ENCODE results near the gene C17orf107.
"Not testable (repeated sequence)": the region's sequence is repeated elsewhere in the genome, so short reads cannot be mapped to it uniquely, and the experiment has no call there.

The C17orf107 gene

GRCh38 chr17:4898927-4899326 is 409 bp upstream of the C17orf107 start:
- DNase-seq, result no peak

DNA sequence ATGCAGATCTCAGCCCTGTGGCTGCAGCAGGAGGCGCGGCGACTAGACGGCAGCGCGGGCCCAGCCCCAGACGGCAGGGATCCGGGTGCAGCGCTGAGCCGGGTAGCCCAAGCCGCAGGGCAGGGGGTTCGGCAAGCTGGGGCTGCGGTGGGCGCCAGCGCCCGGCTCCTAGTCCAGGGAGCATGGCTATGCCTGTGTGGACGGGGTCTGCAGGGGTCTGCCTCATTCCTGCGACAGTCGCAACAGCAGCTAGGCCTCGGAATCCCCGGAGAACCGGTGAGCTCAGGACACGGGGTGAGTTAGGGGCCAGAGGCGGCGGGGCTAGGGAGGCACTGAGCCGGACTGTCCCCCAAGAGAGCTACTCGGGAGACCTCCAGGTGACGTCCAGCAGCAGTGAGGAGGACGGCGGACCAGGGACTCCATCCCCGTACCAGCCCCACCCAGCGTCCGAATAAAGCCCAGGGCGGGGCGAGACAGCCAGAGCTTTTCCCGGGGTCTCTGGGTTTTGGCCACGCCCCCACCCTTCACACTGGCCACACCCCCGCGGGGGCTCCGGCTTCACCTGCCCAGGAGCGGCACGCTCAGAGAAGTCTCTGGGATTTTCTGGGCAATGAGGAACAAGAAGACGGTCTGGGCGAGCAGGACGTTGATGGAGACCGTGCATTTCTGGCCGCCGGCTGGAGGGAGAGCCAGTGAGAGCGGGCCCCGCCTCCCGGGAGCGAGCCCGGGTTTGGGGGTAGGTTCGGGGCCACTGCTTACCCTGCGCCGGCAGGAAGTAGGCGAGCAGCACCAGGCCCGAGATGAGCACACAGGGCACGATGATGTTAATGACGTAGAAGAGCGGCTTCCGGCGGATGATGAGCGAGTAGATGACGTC is 1.1 kb downstream of the C17orf107 start:
- DNase-seq, result peak in 2 of 58 donors; percentile 3 to 9

DNA sequence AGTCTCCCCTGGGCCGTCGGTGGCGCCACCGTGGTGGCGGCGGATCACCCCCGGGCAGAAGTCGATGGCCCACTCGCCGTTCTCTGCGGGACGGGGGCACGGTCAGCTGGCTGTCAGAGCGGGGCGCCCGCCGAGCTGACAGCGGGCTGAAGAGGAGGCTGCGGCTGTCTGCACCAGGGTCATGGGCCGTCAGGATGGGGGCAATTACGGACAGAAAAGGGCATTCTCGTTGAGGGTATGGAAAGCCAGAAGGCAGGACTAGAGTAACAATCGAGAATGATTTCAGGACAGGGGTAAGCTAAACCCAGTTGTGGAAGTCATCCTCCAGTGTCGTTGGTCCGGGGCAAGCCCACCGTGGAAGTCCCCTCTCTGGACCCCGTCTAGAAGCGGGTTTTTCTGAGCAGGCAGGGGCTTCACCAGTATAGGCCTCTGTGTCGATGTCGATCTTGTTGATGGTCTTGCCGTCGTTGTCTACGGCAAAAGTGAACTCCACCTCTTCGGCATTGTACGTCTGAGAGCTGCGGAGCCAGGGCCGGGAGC is 1.8 kb downstream of the C17orf107 start:
- no peak for DNase-seq

DNA sequence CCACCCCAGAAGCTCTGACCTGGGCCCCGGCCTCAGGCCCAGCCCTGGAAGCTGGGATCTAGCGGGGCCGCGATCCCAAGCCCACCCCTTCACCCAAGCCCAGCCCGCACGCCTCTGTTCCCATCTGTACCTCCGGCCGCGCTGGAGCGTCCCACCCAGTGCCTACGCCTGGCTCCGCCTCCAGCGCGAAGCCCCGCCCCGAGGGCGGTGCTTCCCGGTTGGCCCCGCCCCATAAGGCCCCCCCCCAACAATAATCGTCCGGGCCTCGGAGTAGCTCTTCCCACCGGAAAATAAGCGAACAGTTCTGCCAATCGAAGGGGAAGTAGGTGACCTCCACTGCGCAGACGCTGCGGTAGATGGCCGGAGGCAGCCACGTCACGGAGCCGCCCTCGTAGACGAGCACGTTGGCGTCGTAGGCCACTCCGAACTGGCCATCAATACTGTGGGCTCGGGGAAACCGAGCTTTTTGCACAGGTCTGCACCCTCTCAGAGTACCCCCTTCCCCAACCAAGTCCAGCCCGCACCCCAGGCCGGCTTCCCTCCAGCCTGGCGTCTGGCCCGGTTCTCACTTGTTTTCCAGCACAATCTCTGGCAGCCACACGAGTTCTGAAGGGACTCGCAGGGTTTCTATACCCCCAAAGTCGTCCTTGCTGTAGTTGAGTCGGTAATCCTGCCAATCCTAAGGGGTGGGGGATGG is 2.5 kb downstream of the C17orf107 start:
- peak in 33 of 58 donors; percentile 16 to 78 (median 46) for DNase-seq

DNA sequence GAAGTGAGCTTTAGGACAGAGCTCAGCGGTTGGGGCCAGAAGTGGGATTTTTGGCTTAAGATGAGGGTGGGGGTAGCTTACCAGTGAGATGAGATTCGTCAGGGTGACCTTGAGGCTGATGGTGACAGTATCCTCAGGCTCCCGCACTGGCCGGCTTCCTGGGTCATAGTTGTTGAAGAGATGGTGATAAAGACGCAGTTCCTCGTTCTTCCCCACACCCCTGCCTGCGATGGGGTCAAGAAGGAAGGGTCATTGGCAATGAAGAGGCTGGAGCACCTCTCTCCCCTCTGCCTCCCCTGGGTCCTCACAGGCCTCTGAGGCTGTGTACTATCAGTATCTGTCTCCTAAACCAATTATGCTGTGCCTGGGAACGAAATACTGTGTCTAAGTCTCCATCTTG is 3.2 kb downstream of the C17orf107 start:
- no peak for DNase-seq

DNA sequence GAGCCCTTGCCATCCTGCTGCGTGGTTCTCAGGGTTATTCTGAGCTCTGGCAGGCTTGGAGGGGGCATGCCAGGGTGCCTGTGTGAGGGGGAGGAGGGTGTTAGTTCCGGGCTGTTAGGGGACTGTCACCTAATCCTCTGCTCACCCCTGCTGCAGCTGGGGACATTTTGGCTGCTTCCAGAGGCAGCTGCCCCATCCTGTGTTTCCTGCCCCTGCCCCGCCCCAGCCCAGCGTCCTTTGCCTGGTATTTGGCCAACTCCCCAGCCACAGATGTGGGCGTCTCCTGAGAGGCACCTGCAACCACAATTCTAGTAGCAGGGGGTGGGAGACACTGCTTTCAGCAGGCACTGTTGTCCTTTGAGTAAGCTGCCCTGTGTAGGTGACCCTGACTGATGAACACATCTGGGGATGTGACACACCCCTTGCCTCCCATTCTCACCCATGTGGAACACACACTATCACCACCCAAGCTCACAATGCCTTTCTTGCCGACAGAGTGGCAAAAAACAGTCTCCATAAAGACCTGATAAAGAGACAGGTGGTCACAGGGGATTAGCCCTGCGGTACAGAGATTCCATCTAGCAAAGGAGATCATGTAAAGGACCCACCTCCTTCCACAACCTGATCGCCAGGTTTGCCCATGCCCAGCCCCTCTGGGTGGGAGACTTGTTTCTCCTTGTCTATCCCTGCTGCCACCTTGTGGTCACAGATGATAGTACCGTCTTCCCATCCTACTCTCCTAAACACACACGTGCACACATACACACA is 3.9 kb downstream of the C17orf107 start, which contains the start of gene CHRNE:
Gene CHRNE (minus strand): TSS at position 48 of the 768 bp plus-strand sequence. CDS start 35 bp downstream, at position 13.
- peak in 51 of 58 donors; percentile 7 to 79 (median 44) for DNase-seq

DNA sequence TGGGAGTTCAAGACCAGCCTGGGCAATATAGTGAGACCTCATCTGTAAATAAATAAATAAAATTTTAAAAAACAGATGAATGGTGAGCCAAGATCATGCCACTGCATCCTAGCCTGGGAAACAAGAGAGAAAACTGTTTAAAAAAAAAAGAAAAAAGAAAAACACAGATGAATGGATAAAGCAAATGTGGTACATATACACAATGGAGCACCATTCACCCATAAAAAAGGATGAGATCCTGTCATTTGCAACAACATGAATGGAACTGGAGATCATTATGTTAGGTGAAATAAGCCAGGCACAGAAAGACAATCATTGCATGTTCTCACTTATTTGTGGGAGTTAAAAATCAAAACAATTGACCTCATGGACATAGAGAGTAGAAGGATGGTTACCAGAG is 7.3 kb downstream of the C17orf107 start:
- not testable (repeated sequence) for DNase-seq

DNA sequence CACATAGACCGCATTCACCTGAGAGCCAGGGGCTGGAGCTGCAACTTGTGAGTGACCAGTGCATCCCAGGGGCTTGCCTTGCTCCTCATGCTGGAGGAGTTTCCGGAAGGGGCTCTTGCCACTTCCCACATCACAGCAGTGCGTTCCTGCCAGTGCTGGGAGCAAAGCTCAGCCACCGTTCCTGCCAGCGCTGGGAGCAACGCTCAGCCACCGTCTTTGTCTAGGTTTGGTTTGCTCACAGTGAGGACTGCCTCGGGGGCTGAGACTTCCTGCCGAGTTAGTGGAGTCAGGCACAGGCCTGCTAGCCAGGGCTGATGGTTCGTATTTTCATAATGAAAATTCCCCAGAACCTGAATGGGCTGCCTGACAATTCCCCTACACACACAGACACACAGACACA is 9.0 kb downstream of the C17orf107 start:
- peak in 3 of 58 donors; percentile 10 to 23 (median 18) for DNase-seq

- DNase-seq, result peak in 55 of 58 donors; percentile 23 to 89 (median 70)
These were observed 9.6 kb downstream of the C17orf107 start for GRCh38 chr17:4908711-4909496.

GRCh38 chr17:4913994-4914393 is 14.7 kb downstream of the C17orf107 start:
- DNase-seq, result no peak

- DNase-seq, result not testable (repeated sequence)
These were observed 15.2 kb downstream of the C17orf107 start for GRCh38 chr17:4914551-4914950.

DNA sequence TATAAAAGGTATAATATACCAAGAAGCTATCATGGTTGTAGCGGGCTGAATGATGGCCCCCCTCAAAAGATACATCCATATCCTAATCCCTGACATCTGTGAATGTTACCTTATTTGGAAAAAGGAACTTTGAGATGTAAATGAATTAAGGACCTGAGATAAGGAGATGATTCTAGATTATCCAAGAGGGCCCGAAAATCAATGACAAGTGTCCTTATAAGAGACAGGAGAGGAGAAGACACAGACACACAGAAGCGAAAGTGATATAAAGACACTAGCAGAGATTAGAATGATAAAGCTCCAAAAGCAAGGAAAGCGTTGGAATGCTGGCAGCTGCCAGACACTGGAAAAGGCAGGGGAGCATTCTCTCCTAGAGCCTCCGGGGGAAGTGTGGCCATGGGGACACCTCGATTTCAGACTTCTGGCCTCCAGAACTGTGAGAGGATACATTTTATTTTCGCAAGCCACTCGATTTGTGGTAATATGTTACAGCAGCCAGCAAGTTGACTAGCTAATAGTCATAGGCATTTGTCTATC is 20.2 kb downstream of the C17orf107 start:
- no peak for DNase-seq

GRCh38 chr17:4920351-4921048 is 21.2 kb downstream of the C17orf107 start:
- no peak for DNase-seq

- DNase-seq, result no peak
These were observed 22.0 kb downstream of the C17orf107 start for GRCh38 chr17:4921320-4921719.

DNA sequence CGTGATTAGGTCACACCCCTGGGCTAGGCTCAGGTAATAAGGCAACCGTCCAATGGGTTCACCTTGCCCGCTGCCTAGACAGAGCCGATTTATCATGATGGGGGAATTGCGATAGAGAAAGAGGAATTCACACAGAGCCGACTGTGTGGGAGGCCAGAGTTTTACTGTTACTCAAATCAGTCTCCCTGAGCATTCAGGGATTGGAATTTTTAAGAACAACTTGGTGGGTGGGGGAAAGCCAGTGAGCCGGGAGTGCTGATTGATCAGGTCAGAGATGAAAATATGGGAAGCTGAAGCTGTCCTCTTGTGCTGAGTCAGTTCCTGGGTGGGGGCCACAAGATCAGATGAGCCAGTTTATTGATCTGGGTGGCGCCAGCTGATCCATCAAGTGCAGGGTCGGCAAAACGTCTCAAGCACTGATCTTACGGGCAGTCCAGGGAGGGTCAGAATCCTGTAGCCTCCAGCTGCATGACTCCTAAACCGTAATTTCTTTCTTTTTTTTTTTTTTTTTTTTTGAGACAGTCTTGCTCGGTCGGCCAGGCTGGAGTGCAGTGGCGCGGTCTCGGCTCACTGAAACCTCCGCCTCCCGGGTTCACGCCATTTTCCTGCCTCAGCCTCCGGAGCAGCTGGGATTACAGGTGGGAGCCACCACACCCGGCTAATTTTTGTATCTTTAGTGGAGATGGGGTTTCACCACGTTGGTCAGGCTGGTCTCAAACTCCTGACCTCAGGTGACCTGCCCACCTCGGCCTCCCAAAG is 27.4 kb downstream of the C17orf107 start:
- DNase-seq, result not testable (repeated sequence)

DNA sequence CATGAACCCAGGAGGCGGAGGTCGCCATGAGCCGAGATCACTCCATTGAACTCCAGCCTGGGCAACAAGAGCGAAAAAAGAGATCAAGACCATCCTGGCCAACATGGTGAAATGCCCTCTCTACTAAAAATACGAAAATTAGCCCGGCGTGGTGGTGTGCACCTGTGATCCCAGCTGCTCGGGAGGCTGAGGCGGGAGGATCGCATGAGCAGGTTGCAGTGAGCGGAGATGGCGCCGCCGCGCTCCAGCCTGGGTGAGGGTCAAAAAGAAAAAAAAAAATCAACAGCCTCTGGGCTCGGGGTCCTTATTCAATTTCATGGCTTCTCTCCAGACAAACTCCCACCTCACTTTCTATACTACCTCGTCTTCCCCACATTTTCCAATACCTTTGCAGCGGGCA is 29.5 kb downstream of the C17orf107 start:
- no peak for DNase-seq

DNA sequence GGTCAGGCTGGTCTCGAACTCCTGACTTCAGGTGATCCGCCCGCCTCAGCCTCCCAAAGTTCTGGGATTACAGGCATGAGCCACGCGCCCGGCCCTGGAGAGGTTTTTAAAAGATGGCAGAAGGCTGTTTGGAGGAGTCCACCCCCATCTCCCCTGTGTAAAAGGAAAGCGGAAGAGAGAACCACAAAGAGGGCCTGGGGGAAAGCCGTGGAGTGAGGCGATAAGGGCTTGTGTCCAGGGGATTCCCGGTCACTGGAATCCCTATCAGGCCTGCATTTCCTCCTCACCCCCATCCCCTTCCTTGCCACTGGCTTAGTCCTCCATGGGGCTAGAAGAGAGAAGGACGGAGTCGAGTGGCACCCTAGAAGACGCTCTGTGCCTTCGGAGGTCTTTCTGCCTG is 32.6 kb downstream of the C17orf107 start, which contains the start of gene GP1BA:
Gene GP1BA (plus strand): TSS at position 315 of the 400 bp plus-strand sequence. CDS start 328 bp downstream, outside the sequence.
- DNase-seq, result no peak

GRCh38 chr17:4932756-4933155 is 33.4 kb downstream of the C17orf107 start:
- no peak for DNase-seq
